Measurements from ENCODE around the gene GCDH. TPM values are rescaled to one million over a fixed set of nuclear protein-coding genes. Genes with fewer than 3 reads are reported as not detected.

The GCDH gene
- polyA plus RNA-seq, 1 experiment = 20.9 TPM

DNA sequence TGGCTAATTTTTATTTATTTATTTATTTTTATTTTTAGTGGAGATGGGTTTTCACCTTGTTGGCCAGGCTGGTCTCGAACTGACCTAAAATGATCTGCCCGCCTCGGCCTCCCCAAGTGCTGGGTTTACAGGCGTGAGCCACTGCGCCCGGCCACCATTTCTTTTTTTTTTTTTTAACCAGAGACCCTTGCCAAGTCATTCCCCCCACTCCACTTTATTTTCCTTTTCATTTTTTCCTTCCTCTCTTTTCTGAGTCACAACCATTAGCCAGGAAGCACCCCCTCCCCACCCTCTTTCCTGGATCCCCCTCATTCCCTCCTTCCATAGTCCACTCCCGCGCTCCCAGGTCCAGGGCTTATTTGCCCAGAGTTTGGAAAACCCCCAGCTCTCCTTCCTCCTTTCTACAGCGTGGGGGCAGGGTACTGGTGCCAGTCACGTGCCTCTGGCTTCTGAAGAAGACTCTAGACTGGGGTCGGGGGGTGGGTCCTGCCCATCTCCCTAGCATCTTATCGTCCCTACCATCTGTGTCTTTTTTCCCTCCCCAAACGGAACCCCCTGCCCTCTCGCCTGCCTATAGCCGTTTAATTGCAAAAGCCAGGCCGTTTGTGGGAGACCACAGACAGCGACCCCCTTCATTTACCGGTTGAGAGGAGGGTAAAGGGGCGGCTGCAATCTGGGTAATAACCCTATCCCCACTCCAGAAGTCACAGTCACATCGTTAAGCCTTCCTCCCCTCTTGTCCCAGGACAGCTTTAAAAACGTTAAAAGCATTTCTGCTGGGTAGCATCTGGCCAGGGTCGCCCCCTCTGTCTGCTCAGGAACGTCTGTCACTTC, 46.4 kb downstream of the GCDH start:
- no peak for DNase-seq (ENCODE audit: low read depth)
- TF ChIP-seq, protein P1, sequence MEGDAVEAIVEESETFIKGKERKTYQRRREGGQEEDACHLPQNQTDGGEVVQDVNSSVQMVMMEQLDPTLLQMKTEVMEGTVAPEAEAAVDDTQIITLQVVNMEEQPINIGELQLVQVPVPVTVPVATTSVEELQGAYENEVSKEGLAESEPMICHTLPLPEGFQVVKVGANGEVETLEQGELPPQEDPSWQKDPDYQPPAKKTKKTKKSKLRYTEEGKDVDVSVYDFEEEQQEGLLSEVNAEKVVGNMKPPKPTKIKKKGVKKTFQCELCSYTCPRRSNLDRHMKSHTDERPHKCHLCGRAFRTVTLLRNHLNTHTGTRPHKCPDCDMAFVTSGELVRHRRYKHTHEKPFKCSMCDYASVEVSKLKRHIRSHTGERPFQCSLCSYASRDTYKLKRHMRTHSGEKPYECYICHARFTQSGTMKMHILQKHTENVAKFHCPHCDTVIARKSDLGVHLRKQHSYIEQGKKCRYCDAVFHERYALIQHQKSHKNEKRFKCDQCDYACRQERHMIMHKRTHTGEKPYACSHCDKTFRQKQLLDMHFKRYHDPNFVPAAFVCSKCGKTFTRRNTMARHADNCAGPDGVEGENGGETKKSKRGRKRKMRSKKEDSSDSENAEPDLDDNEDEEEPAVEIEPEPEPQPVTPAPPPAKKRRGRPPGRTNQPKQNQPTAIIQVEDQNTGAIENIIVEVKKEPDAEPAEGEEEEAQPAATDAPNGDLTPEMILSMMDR (IDR thresholded peaks at IDR 0.05; ENCODE audit: insufficient read depth, low read depth, low read length) = no peak
- Histone ChIP-seq H3K36me3 (ENCODE audit: control insufficient read depth, insufficient read depth, low read length) (peaks cover 16% of the 10 kb centered on the region), H3K27me3 (ENCODE audit: control insufficient read depth, insufficient read depth, low read length) (no peaks in the 10 kb centered on the region), H3K4me3 (ENCODE audit: low read depth, low read length) (peak overlapping the region; percentile 49)
- ChIA-PET POLR2A (interaction anchor here (0.6 kb wide), 1 partner anchor 117 kb away, joined by 3 read pairs; no protein-coding TSS in a partner anchor), CTCF (interaction anchor here (1.3 kb wide), 1 partner anchor 28 kb away, joined by 8 read pairs; no protein-coding TSS in a partner anchor)

- POLR2A ChIA-PET = interaction anchor here (0.6 kb wide), 1 partner anchor 116 kb away, joined by 3 read pairs; no protein-coding TSS in a partner anchor
- H3K27me3 ChIP-seq (ENCODE audit: control insufficient read depth, insufficient read depth, low read length) = no peaks in the 10 kb centered on the region
- H3K4me3 ChIP-seq (ENCODE audit: low read depth, low read length) = peak within 1 kb of the TSS; percentile 92
- DNase-seq (ENCODE audit: low read depth) = peak; percentile 94
- TF ChIP-seq, protein P1 (IDR thresholded peaks at IDR 0.05; ENCODE audit: insufficient read depth, low read depth, low read length) = no peak
- CTCF ChIA-PET = interaction anchor here (1.3 kb wide), 1 partner anchor 27 kb away, joined by 8 read pairs; no protein-coding TSS in a partner anchor
- H3K36me3 ChIP-seq (ENCODE audit: control insufficient read depth, insufficient read depth, low read length) = peaks cover 19% of the 10 kb centered on the region
Measured at GRCh38 chr19:12937927-12938778, 47.2 kb downstream of the GCDH start, which contains the start of gene CALR. Gene CALR (plus strand): TSS chr19:12938609. CDS start chr19:12938680, 71 bp downstream.

- ChIA-PET POLR2A (no interaction called here), CTCF (interaction anchor here (0.8 kb wide), 1 partner anchor 26 kb away, joined by 5 read pairs; no protein-coding TSS in a partner anchor)
- TF ChIP-seq, protein P1 (IDR thresholded peaks at IDR 0.05; ENCODE audit: insufficient read depth, low read depth, low read length) = peak; percentile 43
- Histone ChIP-seq H3K27me3 (ENCODE audit: control insufficient read depth, insufficient read depth, low read length) (no peaks in the 10 kb centered on the region), H3K4me3 (ENCODE audit: low read depth, low read length) (peak overlapping the region; percentile 92), H3K36me3 (ENCODE audit: control insufficient read depth, insufficient read depth, low read length) (peaks cover 26% of the 10 kb centered on the region)
- DNase-seq (ENCODE audit: low read depth) = no peak
Measured at GRCh38 chr19:12938779-12939601, 48.0 kb downstream of the GCDH start.

- DNase-seq (ENCODE audit: low read depth) = no peak
- CTCF ChIA-PET = no interaction called here
- peak overlapping the region; percentile 92 for H3K4me3 ChIP-seq (ENCODE audit: low read depth, low read length)
- POLR2A ChIA-PET = no interaction called here
- TF ChIP-seq, protein P1 (IDR thresholded peaks at IDR 0.05; ENCODE audit: insufficient read depth, low read depth, low read length) = no peak
- no peaks in the 10 kb centered on the region for H3K27me3 ChIP-seq (ENCODE audit: control insufficient read depth, insufficient read depth, low read length)
- peaks cover 28% of the 10 kb centered on the region for H3K36me3 ChIP-seq (ENCODE audit: control insufficient read depth, insufficient read depth, low read length)
Measured at GRCh38 chr19:12939975-12940423, 49.0 kb downstream of the GCDH start.
